HG02981 (cell line): ENCODE results near the gene PTGIS.

ENCODE experiments used
- ATAC-seq: cut with Tn5 transposase; IDR thresholded peaks from one replicate; pipeline ENCODE4 v1.9.1; 2021; ENCODE audit warnings: mild to moderate bottlenecking, moderate library complexity; ENCODE audit not compliant: unreplicated experiment

The PTGIS gene

DNA sequence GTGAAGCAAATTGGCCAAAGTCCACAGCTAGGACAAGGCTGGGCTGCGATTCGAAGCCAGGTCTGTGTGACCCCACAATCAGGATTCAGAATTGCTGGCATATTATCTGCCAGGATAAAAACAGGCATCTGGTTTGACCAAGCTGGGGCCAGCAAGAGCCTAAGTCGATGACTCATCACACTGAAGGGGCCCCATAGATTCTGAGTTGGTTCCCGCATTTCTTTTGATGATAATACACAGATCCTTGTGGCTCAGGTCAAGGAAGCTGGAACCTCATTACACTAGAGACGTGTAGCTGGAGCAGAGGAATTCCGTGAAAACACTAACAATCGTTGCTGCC lies 92.0 kb downstream of the PTGIS start:
- no peak for ATAC-seq

DNA sequence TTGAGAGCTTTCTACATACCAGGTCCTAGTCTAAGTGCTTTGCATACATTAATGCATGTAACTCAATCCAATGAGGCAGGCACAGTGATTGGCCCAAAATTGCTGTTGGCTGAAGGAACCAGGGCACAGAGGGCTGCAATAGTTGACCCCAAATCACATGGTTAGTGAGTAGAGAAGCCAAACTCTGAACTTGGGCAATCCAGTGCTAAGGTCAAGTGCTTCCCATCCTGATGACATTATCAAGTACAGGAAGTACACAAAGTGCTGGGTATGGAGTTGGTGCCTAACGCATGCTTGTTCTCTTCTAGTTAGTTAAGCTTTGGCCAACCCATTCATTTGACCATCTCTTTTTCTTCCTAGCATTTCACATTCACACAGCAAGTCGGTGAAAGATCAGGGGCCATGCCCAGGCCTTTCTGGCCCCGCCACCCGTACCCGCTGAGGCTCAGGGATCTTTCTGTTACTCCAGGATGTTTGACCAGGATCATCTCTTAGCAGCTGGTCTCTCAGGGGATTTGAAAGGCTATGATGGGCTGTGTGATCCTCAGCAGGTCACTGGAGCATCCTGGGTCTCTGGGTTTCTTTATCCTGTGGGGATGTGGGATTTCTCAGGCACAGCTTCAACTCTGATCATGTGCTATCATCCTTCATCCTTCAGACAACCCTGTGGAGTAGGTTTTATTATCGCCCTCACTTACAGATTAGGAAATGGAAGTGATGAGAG lies 92.5 kb downstream of the PTGIS start:
- ATAC-seq: no peak

DNA sequence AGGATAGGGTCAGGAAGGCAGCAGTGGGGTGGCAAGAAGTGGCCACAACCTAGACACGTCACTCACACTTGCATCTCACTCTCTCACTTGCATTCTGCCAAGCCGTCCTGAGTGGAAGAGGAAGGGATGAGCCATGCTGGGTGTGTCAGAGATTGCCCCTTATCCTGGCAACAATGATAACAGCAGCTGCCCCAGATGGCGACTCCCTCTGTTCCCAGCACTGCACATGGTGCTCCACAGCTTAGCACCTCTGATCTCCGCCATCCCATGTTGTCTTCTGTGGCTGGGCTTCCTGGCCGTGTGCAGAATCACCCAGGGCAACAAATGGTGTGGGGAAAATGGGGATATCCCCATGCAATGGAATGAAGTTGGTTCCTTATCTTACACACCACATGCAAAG lies 96.5 kb downstream of the PTGIS start:
- ATAC-seq: no peak

DNA sequence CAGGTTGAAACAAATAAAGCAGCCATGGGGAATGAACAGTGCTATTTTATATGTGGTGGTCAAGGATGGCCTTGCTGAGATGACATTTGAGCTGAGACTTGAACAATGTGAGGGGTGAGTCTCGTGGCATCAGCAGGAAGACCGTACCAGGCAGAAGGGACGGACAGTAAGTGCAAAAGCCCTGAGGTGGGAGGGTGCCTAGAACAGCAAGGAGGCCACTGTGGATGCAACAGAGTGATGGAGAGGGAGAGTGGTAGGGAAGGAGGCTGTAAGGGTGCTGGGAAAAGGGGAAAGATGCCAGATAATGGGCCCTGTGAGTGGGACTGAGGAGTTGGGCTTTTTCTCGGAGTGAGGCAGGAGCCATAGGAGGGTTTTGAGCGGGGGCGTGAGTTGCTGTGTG lies 97.0 kb downstream of the PTGIS start:
- no peak for ATAC-seq

DNA sequence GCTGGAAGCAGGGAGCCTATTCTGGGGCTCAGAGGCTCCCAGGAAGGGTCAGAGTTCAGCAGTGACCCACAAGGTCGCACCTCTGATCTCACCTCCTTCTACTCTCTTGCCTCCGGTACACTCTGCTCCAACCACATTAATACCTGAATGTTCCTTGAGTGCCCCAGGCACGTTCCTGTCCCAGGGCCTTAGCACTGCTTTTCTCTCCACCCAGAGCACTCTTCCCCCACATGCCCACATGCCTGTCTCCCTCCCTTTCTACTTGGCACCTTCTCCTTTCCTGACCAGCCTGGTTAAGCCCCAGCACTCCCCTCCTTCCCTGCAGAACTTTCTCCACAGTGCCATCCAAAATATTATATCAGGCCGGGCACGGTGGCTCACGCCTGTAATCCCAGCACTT lies 98.9 kb downstream of the PTGIS start:
- ATAC-seq: no peak

DNA sequence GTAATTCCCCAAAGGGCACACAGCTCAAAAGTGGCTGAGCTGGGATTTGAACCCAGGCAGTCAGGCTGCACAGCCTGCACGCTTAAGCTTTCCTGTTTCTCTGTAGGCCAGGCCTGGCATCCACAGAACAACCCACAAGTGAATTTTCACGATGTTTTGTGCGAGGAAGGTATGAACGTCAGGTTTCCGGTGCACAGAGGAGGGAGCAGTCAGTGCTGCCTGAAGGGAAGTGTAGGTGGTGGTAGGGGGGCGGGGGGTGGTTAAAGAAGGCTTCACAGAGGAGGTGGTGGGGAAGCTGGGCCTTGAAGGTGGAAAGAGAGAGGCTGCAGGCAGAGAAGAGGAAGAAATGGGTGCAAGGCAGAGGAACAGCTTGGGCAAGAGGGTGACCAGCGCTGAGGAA lies 99.5 kb downstream of the PTGIS start:
- ATAC-seq: no peak

DNA sequence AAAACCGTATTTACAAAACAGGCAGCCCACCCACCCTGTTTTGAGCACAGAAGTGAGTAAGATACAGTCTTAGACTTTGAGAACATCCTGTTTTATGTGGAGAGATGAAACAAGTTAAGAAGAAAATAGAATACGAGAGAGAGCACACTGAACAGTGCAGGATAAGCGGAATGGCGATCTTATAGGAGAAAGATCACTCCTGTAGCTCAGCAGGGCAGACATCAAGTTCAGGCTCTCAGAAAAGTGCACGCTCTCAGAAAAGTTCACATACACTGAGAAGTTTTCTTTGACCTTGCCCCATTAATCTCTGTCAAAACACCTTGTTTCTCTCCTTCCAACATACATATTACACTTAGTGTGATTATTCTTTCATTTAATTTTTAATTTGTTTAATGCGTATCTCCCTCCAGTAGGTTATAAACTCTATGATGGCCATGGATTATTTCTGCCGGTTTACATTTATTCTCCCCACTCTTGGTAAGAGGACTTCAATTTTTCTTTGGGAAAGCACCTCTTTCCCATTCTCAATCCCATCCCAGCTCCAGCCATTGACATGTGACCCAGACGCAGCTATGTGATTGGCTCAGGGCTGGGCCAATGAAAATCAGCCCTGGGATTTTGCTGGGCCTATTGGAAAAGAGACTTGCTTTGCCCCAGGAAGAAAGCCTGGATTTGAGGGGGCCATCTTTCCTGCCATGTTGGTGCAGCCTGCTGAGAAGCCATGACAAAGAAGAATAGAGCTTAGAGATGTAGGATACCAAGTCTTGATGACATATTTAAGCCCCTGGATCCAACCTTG lies 101.6 kb downstream of the PTGIS start:
- ATAC-seq: no peak

DNA sequence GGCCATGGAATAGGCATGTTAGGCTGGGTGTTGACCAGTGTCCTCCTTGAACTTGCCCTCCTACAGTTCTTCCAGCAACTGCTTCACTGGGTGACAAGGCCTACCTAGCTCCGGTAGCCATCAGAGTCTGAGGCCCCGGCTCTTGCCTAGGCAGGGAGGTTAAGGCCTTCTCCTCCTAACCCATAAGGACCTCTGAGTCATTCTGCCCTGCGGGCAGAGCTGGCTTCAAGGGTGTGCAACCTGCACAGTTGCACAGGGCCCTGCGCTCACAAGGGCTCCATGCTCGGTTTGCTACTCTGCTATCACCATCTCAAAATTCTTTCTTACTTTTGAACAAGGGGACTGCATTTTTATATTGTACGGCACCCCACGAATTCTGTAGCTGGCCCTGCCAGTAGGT lies 103.4 kb downstream of the PTGIS start:
- ATAC-seq: no peak

DNA sequence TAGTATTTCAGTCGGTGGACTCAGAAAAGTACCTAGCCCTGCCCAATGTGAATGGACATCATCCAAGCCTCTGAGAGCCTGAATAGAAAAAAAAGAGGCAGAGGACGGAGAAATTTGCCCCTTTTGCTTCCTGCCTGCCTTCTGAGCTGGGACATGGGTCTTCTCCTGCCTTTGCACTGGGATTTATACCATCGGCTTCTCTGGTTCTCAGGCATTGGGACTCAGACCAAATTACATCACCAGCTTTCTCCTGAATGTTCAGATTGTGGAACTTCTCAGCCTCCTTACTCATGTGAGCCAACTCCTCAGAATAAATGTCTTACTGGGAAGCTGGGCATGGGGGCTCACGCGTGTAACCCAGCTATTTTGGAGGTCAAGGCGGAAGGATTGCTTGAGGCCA lies 105.3 kb downstream of the PTGIS start:
- ATAC-seq: no peak

DNA sequence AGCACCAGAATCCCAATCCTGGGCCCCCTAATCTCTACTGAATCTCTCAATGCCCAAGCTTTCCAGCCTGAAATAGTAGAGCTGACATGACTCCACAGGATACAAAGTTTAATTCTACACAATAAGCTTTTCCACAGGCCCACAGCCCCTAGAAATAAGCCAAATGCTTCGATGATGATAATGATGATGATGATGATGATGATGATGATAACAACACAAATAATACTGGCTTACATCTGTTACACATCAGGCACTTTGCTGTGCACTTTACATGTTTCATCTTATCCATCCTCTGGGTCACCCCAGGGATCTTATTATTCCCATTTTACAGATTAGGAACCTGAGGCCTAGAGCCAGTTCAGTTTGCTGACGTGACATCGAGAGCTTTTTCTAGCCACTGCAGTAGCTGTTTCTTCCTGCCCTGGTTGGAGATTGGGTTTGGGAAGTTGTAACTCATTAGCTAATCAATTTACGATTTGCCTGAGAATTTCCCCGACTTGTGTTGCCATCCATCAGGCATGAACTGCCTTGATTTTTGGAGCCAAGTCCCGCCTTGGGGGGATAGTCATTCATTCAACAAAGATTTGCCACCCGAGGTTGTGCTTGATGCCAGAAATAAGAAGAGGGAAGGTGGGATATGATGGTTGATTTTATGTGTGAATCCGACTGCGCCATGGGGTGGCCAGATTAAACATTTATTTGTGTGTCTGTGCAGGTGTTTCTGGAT lies 105.9 kb downstream of the PTGIS start:
- no peak for ATAC-seq

DNA sequence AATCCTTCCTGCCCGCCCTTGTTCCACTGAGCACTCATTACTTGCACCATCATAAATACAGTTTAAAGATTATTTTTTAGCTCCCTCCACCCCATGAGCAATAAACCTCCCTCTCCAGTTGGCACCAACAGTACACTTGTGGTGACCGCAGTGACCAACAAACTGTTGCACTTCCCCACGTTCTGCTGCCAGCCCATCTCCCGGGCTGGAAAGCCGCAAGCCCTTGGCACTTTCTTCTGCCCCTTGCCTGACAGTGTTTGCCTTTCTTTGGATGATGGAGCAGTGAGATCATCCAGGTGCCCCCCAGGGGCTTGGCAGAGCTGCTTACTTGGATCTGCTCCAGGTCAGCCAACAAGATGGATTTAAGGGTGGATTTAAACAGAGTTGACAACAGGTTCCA lies 107.0 kb downstream of the PTGIS start:
- no peak for ATAC-seq

DNA sequence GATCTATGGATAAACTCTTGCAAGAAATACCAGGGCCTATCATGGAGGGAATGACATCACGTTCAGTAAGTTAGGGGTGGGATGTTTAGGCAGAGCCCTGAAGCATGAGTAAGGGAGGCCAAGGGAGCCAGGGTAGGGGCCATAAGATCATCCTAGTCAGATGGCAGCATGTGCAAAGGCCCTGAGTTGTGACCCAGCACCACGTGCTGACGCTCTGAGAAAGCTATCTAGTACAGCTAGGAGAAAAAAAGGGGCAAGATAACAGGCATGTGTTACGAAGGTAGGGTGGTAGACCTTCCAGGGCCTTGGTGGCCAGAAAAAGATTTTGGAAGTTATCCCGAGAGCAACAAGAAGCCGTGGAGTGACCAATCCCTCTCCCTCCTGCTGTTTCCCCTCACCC lies 107.8 kb downstream of the PTGIS start:
- ATAC-seq: no peak

DNA sequence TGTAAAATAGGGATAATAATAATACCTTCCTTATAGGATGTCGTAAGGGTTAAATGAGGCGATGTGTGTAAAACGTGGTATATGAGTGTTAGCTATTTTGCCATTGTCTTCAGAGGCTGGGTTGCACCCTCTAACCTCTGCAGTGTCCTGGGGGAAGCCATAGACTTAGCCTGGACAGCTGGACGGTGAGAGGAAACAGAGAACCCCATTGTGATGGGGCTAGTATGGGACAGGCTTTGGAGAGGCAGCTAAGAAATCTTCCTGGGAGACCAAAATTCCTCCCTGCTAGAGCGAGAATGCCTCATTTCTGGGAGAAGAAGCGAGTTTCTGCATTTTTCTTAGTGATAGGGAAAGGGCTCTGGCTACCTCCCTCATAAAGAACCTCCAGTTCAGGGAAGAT lies 108.3 kb downstream of the PTGIS start:
- no peak for ATAC-seq

DNA sequence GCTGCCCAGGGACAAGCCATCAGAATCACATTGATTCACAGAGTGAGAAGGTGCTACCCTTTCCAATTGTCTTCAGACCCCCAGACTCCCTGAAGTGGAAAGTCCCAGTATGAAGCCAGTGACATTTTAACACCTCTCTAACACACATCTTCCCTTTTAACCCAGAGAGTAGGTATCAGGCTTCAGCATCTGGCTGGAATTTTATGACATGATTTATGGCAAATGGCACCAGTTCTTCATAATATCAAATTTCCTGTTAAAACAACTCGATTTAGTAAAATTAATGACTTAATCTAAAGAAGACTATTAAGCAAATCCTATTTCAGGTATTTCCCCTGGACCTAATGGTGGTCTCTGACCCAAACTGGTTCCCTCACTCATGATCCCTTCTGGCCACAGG lies 110.5 kb downstream of the PTGIS start:
- ATAC-seq: no peak

DNA sequence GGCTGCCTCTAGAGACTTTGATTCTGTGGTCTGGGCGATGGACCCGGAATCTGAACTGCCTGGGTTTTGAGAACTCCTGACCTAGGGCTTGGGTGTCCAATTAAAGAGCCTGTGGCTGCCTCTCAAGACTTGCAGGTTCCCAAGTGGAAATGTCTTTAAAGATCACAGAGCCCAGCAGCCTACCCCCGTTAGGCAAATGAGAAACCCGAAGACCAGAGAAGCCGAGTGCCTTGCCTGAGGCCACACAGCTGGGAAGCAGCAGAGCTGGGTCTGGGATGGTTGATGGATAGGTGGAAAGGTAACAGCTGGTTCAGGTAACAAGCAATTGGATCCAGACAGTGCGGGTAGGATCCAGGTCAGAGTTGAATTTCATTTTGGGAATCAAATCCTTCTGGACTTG lies 111.3 kb downstream of the PTGIS start:
- ATAC-seq: no peak

DNA sequence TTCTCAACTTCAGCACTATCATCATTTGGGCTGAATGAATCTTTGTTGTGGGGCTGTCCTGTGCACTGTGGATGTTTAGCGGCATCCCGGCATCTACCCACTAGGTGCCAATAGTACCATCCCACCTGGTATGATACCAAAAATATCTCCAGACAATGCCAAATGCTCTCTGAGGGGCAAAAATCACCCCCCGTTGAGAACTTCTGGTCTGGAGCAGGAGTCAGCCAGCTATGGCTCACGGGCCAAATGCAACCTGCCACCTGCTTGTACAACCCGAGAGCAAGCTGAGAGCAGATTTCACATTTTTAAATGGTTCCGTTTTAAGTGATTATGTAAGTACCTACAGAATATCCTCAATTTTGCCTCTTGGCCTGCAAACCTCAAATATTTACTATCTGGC lies 112.2 kb downstream of the PTGIS start:
- no peak for ATAC-seq
